Measurements from ENCODE around the gene DEFB127.
"Not testable (repeated sequence)": the region's sequence is repeated elsewhere in the genome, so short reads cannot be mapped to it uniquely, and the experiment has no call there.

Gene DEFB127

GRCh38 chr20:157154-157553 is at the start of gene DEFB127:
Gene DEFB127, plus strand, starts transcription at chr20:157454. Its CDS starts 91 bp downstream, at chr20:157545.
- DNase-seq (ENCODE audit: low spot score) = no peak

GRCh38 chr20:112396-112795 is 44.9 kb upstream of the DEFB127 start:
- no peak for DNase-seq (ENCODE audit: low spot score)

- DNase-seq (ENCODE audit: low spot score) = no peak
Measured at GRCh38 chr20:117518-117917, 39.7 kb upstream of the DEFB127 start.

- not testable (repeated sequence) for DNase-seq (ENCODE audit: low spot score)
Measured at GRCh38 chr20:129786-130323, 27.4 kb upstream of the DEFB127 start.

- no peak for DNase-seq (ENCODE audit: low spot score)
Measured at GRCh38 chr20:137668-138490, 19.4 kb upstream of the DEFB127 start.

- no peak for DNase-seq (ENCODE audit: low spot score)
Measured at GRCh38 chr20:142290-142689, 15.0 kb upstream of the DEFB127 start, which contains the start of gene DEFB126. Gene DEFB126, plus strand, starts transcription at chr20:142590. Its CDS starts 39 bp downstream, at chr20:142629.

- DNase-seq (ENCODE audit: low spot score) = no peak
Measured at GRCh38 chr20:145877-146276, 11.4 kb upstream of the DEFB127 start.

GRCh38 chr20:152131-152530 is 5.1 kb upstream of the DEFB127 start:
- DNase-seq (ENCODE audit: low spot score) = no peak

GRCh38 chr20:164618-165017 is 7.4 kb downstream of the DEFB127 start:
- DNase-seq (ENCODE audit: low spot score) = no peak

- DNase-seq (ENCODE audit: low spot score) = no peak
Measured at GRCh38 chr20:168876-169275, 11.6 kb downstream of the DEFB127 start.

- no peak for DNase-seq (ENCODE audit: low spot score)
Measured at GRCh38 chr20:184288-184687, 27.0 kb downstream of the DEFB127 start.

GRCh38 chr20:187733-188132 is 30.5 kb downstream of the DEFB127 start:
- no peak for DNase-seq (ENCODE audit: low spot score)

GRCh38 chr20:189611-190010 is 32.4 kb downstream of the DEFB127 start, which contains the start of gene DEFB128:
Gene DEFB128, minus strand, starts transcription at chr20:189711. Its CDS starts 88 bp downstream, at chr20:189623.
- DNase-seq (ENCODE audit: low spot score) = no peak

GRCh38 chr20:198225-198624 is 41.0 kb downstream of the DEFB127 start:
- no peak for DNase-seq (ENCODE audit: low spot score)

- no peak for DNase-seq (ENCODE audit: low spot score)
Measured at GRCh38 chr20:199996-200395, 42.7 kb downstream of the DEFB127 start.

GRCh38 chr20:203630-204029 is 46.4 kb downstream of the DEFB127 start:
- not testable (repeated sequence) for DNase-seq (ENCODE audit: low spot score)

Data from CD4-positive, alpha-beta T cell treated with Interleukin-6 at 100 ng/mL for 8 hours (primary cell).